Iris pigment epithelial cell (primary cell): Measurements from ENCODE around the gene CARD8.
"Not testable (repeated sequence)": the region's sequence is repeated elsewhere in the genome, so short reads cannot be mapped to it uniquely, and the experiment has no call there.

Experiments used
- DNase-seq: peaks from one replicate; pipeline ENCODE4 v3.0.0-alpha.2; 2011; ENCODE audit warnings: low read depth

CARD8 gene

GRCh38 chr19:48258992-48259391 lies 3.3 kb upstream of the CARD8 start:
- not testable (repeated sequence) for DNase-seq

DNA sequence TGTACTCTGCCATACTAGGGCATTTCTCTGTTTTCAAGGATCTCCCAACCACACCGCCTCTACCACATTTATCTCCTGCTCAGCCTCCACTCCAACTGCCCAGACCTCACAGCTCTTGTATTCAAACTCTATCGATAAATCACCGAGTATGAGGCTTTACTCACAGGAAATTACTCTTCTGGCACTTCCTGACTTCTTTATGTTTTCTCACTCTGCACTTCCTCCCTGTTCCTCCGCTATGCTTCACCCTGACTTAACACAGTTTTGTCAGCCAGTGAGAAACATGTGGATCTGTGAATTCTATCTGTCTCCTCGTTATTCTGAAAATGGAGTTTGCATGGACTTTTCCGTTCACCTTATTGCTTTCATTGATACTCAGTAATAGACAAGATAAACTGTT lies 2.6 kb upstream of the CARD8 start:
- no peak for DNase-seq

DNA sequence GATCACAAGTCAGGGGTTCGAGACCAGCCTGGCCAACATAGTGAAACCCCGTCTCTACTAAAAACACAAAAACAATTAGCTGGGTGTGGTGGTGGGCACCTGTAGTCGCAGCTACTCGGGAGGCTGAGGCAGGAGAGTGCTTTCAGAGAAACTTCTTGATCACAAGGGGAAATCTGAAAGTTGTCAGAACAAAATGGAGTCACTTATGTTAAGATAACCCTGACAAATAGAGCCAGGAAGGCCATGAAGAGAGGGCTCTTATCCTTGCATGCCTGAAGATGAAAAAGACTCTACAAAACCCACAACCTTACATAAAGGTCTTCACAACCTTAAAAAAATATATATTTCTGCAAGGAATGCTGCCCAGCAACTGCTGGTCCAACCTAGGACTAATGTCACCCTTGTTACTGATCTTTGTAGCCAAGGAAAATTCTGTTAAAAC lies 1.2 kb downstream of the CARD8 start:
- DNase-seq = no peak

GRCh38 chr19:48253999-48254398 lies 1.7 kb downstream of the CARD8 start:
- DNase-seq = no peak

DNA sequence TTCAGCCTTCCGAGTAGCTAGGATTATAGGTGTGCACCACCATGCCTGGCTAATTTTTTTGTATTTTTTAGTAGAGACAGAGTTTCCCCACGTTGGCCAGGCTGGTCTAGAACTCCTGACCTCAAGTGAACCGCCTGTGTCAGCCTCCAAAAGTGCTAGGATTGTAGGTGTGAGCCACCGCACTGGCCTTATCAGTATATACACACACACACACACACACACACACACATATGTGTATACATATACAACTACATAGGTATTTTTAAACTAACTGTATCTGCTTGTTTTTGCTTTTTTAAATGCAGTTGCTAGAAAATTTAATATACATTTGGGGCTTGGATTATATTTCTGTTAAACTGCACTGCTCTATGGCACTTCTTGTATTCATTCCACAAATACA lies 3.1 kb downstream of the CARD8 start:
- no peak for DNase-seq

DNA sequence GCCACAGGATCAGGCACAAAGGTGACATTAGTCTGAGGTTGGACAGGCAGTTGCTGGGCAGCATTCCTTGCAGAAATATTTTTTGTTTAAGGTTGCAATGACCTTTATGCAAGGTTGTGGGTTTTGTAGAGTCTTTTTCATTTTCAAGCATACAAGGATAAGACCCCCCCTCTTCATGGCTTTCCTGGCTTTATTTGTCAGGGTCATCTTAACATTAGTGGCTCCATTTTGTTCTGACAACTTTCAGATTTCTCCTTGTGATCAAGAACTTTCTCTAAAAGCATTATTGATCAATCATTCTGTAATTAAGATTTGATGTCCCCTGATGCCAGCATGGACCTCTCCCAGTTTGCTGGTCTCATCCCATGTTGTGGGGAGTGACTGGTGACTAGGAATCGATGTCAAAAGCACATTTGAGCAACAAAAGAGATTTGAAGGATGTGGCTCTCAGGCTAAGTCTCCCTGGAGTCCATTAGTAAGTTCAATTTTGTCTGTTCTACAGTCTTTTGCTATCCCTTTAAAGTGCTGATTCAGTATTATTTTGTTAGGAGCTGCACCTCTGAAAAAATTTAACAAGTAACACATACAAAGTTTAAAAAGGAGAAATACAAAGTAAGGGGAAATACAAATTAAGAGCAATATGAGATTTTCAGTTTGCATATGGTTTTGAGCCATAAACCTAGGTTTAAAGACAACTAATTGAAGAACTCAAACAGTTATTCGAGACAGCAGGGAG lies 5.3 kb downstream of the CARD8 start:
- DNase-seq = no peak

- DNase-seq = peak; percentile 28
These were observed 6.2 kb downstream of the CARD8 start for GRCh38 chr19:48249502-48250014.

GRCh38 chr19:48248081-48248833 lies 7.5 kb downstream of the CARD8 start:
- no peak for DNase-seq

DNA sequence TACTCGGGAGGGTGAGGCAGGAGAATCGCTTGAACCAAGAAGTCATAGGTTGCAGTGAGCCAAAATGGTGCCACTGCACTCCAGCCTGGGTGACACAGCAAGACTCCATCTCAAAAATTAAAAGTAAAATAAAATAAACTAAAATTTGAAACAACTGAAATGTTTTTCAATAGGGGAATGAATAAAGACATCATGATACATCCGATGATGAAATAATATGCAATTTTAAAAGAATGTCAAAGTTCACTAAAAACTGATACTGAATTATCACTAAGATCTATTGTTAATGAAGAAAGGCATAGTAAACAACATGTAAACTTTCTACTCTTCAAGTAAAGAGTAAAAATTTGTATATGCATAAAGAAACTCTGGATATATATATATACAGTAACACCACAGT lies 8.5 kb downstream of the CARD8 start:
- DNase-seq = no peak

DNA sequence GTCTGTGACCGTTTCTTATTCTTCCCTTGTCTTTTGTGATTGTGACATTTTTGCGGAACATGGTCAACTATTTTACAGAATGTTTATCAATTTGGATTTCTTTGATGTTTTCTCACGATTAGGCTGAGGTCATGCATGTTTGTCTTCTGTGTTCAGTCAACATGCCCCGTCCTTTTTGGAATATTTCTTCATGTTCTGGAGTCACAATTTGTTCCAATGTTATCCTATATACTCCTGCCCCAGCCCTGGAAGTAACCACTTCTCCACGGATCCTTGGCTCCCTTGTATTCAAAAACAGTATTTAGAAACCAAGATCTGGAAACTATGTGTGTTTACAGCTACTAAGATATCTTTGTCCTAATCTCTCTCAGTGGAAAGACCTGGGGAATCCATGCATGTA lies 9.6 kb downstream of the CARD8 start:
- DNase-seq = no peak

- peak; percentile 38 for DNase-seq
These were observed 11.4 kb downstream of the CARD8 start for GRCh38 chr19:48244281-48244680.

DNA sequence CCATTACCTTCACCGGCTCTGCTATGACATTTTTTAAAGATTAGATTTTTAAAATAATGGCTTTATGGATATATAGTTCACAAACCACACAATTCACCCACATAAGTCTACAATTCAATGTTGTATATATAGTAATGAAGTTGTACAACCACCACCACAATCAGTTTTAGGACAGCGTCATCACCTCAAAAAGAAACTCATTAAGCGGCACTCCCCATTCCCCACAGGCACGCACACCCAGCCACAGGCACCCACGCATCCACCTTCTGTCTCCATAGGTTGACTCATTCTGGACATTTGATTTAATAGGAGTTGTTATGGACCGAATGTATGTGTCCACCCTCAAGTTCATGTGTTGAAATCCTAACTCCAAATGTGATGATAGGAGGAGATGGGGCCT lies 13.9 kb downstream of the CARD8 start:
- DNase-seq = not testable (repeated sequence)

DNA sequence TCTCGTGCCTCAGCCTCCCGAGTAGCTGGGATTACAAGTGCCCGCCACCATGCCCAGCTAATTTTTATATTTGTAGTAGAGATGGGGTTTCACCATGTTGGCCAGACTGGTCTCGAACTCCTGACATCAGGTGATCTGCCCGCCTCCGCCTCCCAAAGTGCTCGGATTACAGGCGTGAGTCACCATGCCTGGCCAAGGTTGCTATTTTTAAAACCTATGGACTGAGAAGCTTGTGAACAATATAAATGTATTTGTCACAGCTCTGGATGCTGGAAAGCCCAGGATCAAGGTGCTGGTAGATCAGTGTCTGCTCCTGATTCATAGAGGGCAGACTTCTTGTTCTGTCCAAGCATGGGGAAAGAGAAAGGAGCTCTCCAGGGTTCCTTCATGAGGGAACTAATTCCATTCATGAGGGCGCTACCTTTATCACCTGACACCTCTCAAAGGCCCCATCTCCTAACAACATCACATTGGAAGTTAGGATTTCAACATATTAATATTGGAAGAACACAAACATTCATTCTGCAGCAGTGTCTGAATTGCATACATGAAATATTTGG lies 16.1 kb downstream of the CARD8 start:
- DNase-seq = peak; percentile 49

DNA sequence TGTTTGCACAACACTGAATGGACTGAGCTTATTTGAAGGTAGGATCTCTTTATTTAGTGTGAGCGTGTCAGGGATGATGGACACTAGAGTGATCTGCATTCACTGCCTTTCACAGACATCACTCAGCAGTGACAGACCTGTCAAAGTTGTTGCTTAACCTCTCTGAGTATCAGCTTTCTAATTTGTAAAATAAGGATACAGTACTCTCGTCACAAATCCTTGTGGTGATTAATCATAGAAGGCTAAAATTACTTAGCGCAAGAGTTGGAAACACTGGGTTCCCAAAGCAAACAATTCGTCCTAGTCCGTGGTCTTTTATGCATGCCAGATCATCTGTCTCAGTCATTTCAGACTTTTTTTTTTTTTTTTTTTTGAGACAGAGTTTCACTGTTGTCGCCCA lies 16.6 kb downstream of the CARD8 start:
- peak; percentile 6 for DNase-seq

GRCh38 chr19:48237057-48237456 lies 18.7 kb downstream of the CARD8 start:
- no peak for DNase-seq

GRCh38 chr19:48230555-48231129 lies 25.1 kb downstream of the CARD8 start:
- DNase-seq = no peak

GRCh38 chr19:48221628-48222027 lies 34.1 kb downstream of the CARD8 start:
- DNase-seq = no peak

DNA sequence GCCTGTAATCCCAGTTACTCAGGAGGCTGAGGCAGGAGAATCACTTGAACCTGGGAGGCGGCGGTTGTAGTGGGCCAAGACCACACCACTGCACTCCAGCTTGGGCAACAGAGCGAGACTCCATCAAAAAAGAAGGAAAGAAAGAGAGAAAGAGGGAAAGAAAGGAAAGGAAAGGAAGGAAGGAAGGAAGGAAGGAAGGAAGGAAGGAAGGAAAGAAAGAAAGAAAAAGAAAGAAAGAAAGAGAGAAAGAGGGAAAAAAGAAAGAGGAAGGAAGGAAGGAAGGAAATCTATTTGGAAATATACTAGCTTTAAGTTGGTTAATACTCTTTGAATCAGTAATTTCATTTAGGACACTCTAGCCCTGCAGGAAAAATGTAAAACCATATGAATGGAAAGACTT lies 34.9 kb downstream of the CARD8 start:
- DNase-seq = not testable (repeated sequence)

- peak; percentile 63 for DNase-seq
These were observed 36.7 kb downstream of the CARD8 start for GRCh38 chr19:48218997-48219396.

GRCh38 chr19:48216933-48217332 lies 38.8 kb downstream of the CARD8 start:
- DNase-seq = no peak

DNA sequence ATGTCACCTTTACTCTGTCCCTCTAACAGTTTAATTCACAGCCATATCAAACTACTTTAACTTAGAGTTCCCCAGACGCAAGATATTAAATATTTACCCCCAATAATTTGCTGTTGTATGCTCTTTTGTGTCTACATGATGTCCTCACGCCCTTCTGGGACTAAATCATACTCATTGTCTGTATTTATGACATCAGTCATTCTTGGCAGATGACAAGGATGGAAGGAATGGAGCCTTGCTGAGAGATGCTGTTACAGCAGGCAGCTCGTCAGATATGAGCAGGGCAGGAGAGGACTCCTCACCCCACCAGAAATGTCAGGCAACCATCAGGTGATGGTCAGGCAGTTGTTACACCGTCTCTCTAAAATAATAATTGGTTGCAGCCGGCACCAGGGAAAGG lies 41.8 kb downstream of the CARD8 start:
- no peak for DNase-seq

DNA sequence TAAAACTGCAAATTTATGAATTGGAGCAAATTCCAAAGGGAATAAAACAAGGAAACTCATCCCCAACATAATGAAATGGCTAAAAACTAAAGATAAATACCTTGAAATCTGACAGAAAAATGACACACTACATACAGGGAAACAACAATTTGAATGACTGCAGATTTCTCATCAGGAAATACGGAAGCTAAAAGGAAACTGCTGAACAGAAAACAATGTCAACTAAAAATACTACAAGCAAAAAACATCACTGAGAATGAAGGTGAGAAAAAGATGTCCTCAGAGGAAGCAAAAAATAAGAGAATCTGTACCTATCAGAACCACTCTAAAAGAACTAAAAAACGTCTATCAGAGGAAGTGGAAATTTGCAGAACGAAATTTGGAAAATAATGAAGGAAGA lies 45.7 kb downstream of the CARD8 start:
- no peak for DNase-seq
